NCI-H2107 (cell line): Measurements from ENCODE around the gene RASSF8.

Source experiments
- DNase-seq: peaks from one replicate; lab custom pipeline; 2025; lab: John Stamatoyannopoulos, UW

RASSF8 gene

DNA sequence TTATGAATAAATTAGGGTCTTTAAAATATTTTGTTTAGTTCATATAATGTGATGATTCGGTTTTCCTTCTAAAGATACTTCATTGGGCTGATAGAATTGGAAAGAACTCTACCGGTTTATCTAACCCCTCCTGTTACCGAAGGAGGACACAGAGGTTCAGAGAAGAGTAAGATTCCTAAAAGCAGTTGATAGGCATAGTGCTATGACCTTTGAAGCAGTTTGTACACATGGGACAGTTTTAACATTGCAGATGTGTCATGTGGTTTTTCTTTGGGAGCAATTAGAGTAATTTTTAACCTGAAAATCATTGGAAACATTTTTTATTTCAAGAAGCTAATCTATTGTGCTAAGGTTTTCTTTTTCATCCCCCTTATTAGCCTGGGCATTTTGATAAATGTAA is 103.5 kb downstream of the RASSF8 start:
- DNase-seq, result no peak

DNA sequence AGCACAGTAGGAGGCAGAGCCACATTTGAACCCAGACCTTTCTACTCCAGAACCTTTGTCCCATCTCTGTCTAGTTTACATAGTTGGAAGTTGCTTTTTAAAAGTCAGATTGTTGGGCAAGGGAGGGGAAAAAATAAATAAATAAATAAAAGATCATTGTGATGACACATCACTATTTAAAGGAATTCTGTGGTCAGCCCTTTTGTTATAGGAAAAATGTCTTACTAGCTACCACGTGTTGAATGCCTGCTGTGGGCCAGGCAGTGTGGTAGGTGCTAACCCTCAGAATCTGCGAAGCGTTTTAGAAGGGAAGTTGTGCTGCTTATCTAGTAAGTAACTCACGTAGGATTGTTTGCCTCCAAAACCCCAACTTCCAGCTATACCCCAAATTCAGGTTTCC is 104.1 kb downstream of the RASSF8 start:
- DNase-seq, result no peak

- no peak for DNase-seq
These were observed 107.0 kb downstream of the RASSF8 start for GRCh38 chr12:26065451-26065850.

- no peak for DNase-seq
These were observed 110.0 kb downstream of the RASSF8 start for GRCh38 chr12:26068503-26068902.

GRCh38 chr12:26069796-26070195 is 111.3 kb downstream of the RASSF8 start:
- DNase-seq, result no peak

GRCh38 chr12:26077915-26078702 is 119.6 kb downstream of the RASSF8 start:
- DNase-seq, result no peak

- no peak for DNase-seq
These were observed 122.4 kb downstream of the RASSF8 start for GRCh38 chr12:26080911-26081310.

- DNase-seq, result no peak
These were observed 128.5 kb downstream of the RASSF8 start for GRCh38 chr12:26086936-26087335.

DNA sequence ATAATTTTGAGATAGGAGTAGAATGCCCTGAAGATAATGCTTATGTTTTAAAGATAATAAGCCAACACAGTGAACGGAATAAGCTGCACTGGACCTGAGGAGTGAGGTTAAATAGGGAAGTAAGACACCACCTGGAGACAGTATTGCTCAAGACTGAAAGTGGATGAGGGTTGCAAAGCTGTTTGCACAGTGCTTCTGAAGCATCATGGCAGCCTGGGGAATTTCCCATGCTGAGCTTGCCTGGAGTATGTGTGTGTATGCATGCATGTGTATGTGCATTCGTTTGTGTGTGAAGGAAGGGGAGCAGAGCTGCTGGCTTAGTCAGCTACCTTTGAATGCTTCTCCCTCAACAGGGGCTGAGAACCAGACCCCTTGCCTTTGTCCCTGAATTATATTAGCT is 130.5 kb downstream of the RASSF8 start:
- DNase-seq, result no peak

GRCh38 chr12:26090836-26091510 is 132.5 kb downstream of the RASSF8 start:
- no peak for DNase-seq

- no peak for DNase-seq
These were observed 133.3 kb downstream of the RASSF8 start for GRCh38 chr12:26091822-26092221.

GRCh38 chr12:26092346-26093105 is 134.0 kb downstream of the RASSF8 start:
- DNase-seq, result no peak

DNA sequence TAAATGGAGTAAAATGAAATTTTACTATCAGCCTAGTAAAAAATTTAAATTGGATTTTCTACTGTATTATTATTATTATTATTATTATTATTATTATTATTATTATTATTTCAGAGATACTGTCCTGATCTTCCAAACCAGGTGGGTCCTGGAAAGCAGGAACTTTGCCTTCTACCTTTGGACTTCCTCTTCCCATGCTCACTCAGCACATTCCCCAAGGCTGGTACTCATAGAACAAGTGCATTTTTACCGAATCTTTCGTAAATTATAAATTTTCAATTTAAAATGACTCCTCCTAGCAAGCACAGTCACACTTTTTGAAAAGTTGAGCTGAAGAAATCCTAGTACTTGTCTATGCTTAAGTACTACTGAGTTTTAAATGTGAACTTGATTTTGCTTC is 136.7 kb downstream of the RASSF8 start:
- no peak for DNase-seq

DNA sequence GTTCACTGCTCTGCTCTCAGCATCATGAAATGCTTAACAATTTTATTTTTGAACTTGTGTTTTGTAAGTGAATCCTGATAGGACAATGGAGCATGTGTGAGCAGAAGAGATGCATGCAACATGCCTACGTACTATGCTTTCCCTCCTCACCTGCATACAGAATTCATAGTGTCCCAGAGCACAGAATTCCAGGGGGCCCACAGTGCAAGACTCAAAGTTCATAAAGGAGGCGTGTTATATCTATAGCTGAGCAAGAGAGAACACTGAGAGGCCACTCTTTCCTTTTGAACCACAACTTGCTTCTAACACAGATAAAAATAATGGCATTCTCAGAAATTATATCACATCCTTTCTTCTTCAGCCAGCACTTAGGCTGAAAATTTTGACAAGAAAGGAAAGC is 137.6 kb downstream of the RASSF8 start:
- DNase-seq, result no peak

GRCh38 chr12:26097046-26097878 is 138.8 kb downstream of the RASSF8 start:
- peak; percentile 33 for DNase-seq

GRCh38 chr12:26100666-26101349 is 142.3 kb downstream of the RASSF8 start:
- no peak for DNase-seq

- no peak for DNase-seq
These were observed 142.9 kb downstream of the RASSF8 start for GRCh38 chr12:26101350-26101734.

- DNase-seq, result no peak
These were observed 143.3 kb downstream of the RASSF8 start for GRCh38 chr12:26101763-26102162.

- no peak for DNase-seq
These were observed 144.5 kb downstream of the RASSF8 start for GRCh38 chr12:26102953-26103352.

- no peak for DNase-seq
These were observed 147.9 kb downstream of the RASSF8 start for GRCh38 chr12:26106347-26106746.

GRCh38 chr12:26108915-26109314 is 150.4 kb downstream of the RASSF8 start:
- DNase-seq, result no peak
